GM23248 (cell line): Measurements from ENCODE around the gene EEF1AKMT2. TPM values are rescaled to one million over a fixed set of nuclear protein-coding genes. Genes with fewer than 3 reads are reported as not detected.

ENCODE experiments used
- DNase-seq: peaks from one replicate; pipeline ENCODE4 v3.0.0-alpha.2; 2015
- H2AFZ ChIP-seq: fragments of 200-600 bp; sonication (generic); 2 replicates; pipeline ENCODE4 v1.6.1; 2016; ENCODE audit warnings: antibody characterized with exemption
- H3F3A ChIP-seq: fragments of 200-600 bp; sonication (generic); 2 replicates; pipeline ENCODE4 v1.6.1; 2016; ENCODE audit warnings: mild to moderate bottlenecking, antibody characterized with exemption, mixed run types; ENCODE audit not compliant: insufficient read depth
- H3K27ac ChIP-seq: fragments of 200-600 bp; sonication (generic); 2 replicates; pipeline ENCODE4 v1.5.1; 2016; ENCODE audit warnings: mild to moderate bottlenecking
- H3K27me3 ChIP-seq: fragments of 200-600 bp; sonication (generic); replicated peaks from 2 replicates; pipeline ENCODE4 v1.6.1; 2016; ENCODE audit warnings: mild to moderate bottlenecking; ENCODE audit not compliant: insufficient read depth
- H3K36me3 ChIP-seq: fragments of 200-600 bp; sonication (generic); 2 replicates; pipeline ENCODE4 v1.6.1; 2016; ENCODE audit warnings: low read depth, mild to moderate bottlenecking
- H3K4me1 ChIP-seq: fragments of 200-600 bp; sonication (generic); 2 replicates; pipeline ENCODE4 v1.6.1; 2016; ENCODE audit warnings: mild to moderate bottlenecking; ENCODE audit not compliant: insufficient read depth
- H3K4me2 ChIP-seq: fragments of 200-600 bp; sonication (generic); one replicate; pipeline ENCODE4 v1.6.1; 2016; ENCODE audit warnings: mild to moderate bottlenecking; ENCODE audit not compliant: unreplicated experiment
- H3K4me3 ChIP-seq: fragments of 200-600 bp; sonication (generic); 2 replicates; pipeline ENCODE4 v1.5.1; 2016; ENCODE audit warnings: mild to moderate bottlenecking
- H3K79me2 ChIP-seq: fragments of 200-600 bp; sonication (generic); 2 replicates; pipeline ENCODE4 v1.6.1; 2016; ENCODE audit warnings: mild to moderate bottlenecking; ENCODE audit not compliant: insufficient read depth
- H3K9ac ChIP-seq: fragments of 200-600 bp; sonication (generic); 2 replicates; pipeline ENCODE4 v1.6.1; 2016; ENCODE audit warnings: mild to moderate bottlenecking
- H3K9me2 ChIP-seq: fragments of 200-600 bp; sonication (generic); 2 replicates; pipeline ENCODE4 v1.6.1; 2016; ENCODE audit warnings: mixed run types, mild to moderate bottlenecking, moderate library complexity; ENCODE audit not compliant: insufficient read depth
- H3K9me3 ChIP-seq: fragments of 200-600 bp; sonication (generic); one replicate; pipeline ENCODE4 v1.6.1; 2017; ENCODE audit warnings: low read depth
- H4K20me1 ChIP-seq: fragments of 200-600 bp; sonication (generic); 2 replicates; pipeline ENCODE4 v1.6.0; 2016; ENCODE audit not compliant: insufficient read depth
- EZH2 ChIP-seq: fragments of 200-600 bp; sonication (generic); IDR thresholded peaks from 2 replicates; pipeline ENCODE4 v1.6.1; 2018; ENCODE audit warnings: antibody characterized with exemption, mild to moderate bottlenecking; ENCODE audit not compliant: insufficient read depth, poor library complexity, severe bottlenecking
- EZH2phosphoT487 ChIP-seq: fragments of 200-600 bp; sonication (generic); IDR thresholded peaks from 2 replicates; pipeline ENCODE4 v1.6.1; 2018; ENCODE audit warnings: antibody characterized with exemption, moderate library complexity, mild to moderate bottlenecking, low read depth; ENCODE audit not compliant: insufficient read depth
- WGBS, 2 experiments: methylation state at CpG; one replicate each; pipeline ENCODE4 v1.1.6; 2015 to 2017; ENCODE audit warnings: low lambda C conversion rate in 2 of 2, low coverage in 1 of 2; ENCODE audit errors: missing lambda C conversion rate in 2 of 2; 5-methylcytosine and 5-hydroxymethylcytosine counted together
- in situ Hi-C: fragments of 300-500 bp; cut with MboI; formaldehyde crosslinking; loops from 2 replicates; pipeline ENCODE4 v1.15.0; 2020
- polyA plus RNA-seq: library from polyadenylated mRNA; unstranded; fragments of >200 nt; fragmentation: Nextera tagmentation; extraction: Ambion mirVana; gene quantifications from 2 replicates; pipeline ENCODE4 v1.2.1, GENCODE V29; 2016
- total RNA-seq: library from RNA; depleted of rRNA; stranded (reverse); fragments of >200 nt; shearing (Covaris generic); gene quantifications from 2 replicates; pipeline ENCODE4 v1.2.3, GENCODE V29; 2014

EEF1AKMT2 gene
- total and polyA plus RNA-seq, 2 experiments from 2014 or later = 24.0 to 27.4 TPM

- peaks cover 16% of the 10 kb centered on the region for H3K4me1 ChIP-seq
- 93 to 94% methylated on average over 2 of the region's 2 CpGs for WGBS, 2 experiments
- peaks cover 1% of the 10 kb centered on the region; the same call in 1 of the 2 replicates for H3K79me2 ChIP-seq
- H3K9ac ChIP-seq = no peak overlapping the region
- no peak overlapping the region for H2AFZ ChIP-seq
- in situ Hi-C loops = no loop called here
- no peak for DNase-seq
- H3K27ac ChIP-seq = no peak overlapping the region
- TF ChIP-seq EZH2 (no peak), EZH2phosphoT487 (no peak)
- peak overlapping the region; percentile 45 for H3K4me2 ChIP-seq
- no peak overlapping the region for H3K4me3 ChIP-seq
- H3K9me3 ChIP-seq = no peaks in the 10 kb centered on the region
- H3K27me3 ChIP-seq = no peaks in the 10 kb centered on the region
- no peaks in the 10 kb centered on the region for H3K9me2 ChIP-seq
- no peaks in the 10 kb centered on the region for H4K20me1 ChIP-seq
- peaks cover 19% of the 10 kb centered on the region; the same call in 1 of the 2 replicates for H3K36me3 ChIP-seq
- H3F3A ChIP-seq = no peaks in the 10 kb centered on the region
Measured at GRCh38 chr10:124765256-124765655, 26.4 kb downstream of the EEF1AKMT2 start.

DNA sequence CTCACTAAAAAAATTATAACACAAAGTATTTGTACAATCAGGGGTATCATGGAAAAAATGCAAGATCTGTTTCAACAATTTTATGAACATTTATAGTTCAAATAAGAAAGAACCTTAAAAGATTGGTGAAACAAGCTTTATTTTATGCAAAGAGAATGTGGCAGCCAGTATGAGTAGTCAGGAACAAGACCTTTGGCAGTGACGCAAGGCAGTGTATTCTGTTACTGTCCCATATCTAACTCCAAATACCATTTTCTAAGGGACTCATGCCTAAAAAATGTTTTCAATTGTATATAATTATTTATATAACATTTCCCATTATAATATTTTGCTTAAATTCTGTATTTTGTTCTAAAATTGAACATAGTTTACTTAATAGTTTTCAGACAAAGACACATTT, 28.4 kb downstream of the EEF1AKMT2 start:
- H3K27ac ChIP-seq = no peak overlapping the region
- peaks cover 33% of the 10 kb centered on the region; the same call in 1 of the 2 replicates for H3K36me3 ChIP-seq
- peaks cover 16% of the 10 kb centered on the region for H3K4me1 ChIP-seq
- H3K4me2 ChIP-seq = no peak overlapping the region
- H2AFZ ChIP-seq = no peak overlapping the region
- no peak overlapping the region for H3K4me3 ChIP-seq
- in situ Hi-C loops = no loop called here
- TF ChIP-seq EZH2phosphoT487 (no peak), EZH2 (no peak)
- no peaks in the 10 kb centered on the region for H3K9me3 ChIP-seq
- no peaks in the 10 kb centered on the region for H3K27me3 ChIP-seq
- DNase-seq = peak; percentile 45
- WGBS, 2 experiments = 91 to 100% methylated on average over 1 of the region's 1 CpG
- no peaks in the 10 kb centered on the region for H3K9me2 ChIP-seq
- H3K79me2 ChIP-seq = peaks cover 5% of the 10 kb centered on the region; the same call in 1 of the 2 replicates
- H3F3A ChIP-seq = no peaks in the 10 kb centered on the region
- H3K9ac ChIP-seq = no peak overlapping the region
- H4K20me1 ChIP-seq = no peaks in the 10 kb centered on the region

DNA sequence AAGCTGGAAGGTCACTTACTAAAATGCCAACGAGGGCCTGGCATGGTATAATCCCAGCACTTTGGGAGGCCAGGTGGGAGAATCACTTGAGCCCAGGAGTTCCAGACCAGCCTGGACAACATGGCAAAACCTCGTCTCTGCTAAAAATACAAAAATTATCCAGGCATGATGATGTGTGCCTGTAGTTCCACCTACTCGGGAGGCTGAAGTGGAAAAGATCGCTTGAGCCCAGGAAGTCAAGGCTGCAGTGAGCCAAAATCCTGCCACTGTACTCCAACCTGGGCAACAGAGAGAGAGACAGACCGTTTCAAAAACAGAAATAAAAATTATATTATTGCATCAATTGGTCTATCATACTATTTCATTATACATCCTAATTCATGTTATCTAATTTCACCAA, 29.4 kb downstream of the EEF1AKMT2 start:
- peaks cover 33% of the 10 kb centered on the region; the same call in 1 of the 2 replicates for H3K36me3 ChIP-seq
- 91 to 93% methylated on average over 5 of the region's 5 CpGs for WGBS, 2 experiments

DNA sequence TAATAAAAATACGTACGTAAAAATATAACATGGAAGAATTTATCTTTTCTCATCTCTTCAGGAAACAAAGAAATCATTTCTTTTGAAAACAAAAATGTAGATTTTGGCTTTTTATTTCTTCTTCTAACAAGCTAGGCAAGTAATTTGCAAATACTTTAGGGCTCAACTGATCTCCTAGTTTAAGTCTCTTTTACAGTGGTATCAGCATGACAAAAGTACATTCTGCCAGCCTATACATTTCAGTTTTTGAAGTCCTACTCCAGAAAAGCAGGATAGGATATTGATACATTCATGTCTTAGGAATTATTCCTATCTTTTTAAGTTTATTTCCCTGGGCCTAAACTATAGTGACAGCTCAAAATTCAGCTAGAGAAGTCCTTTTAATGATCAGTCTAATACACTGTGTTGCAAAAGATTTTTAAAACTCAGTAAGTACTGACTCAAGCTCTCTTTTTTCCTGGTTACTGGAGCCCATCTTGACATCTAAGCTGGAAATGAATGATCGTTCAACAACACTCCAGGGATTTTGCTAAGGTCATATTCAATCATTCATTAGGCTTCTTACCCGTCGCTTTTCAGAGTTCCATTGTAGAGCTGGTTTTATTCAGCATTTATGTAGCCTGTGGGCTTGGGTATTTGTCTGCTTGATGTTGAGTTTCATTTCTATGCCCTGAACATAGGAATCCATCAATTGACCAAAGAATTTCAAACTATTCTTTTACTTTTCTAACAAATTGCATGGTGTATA, 35.4 kb downstream of the EEF1AKMT2 start:
- no peaks in the 10 kb centered on the region for H3K27me3 ChIP-seq
- no peaks in the 10 kb centered on the region for H3F3A ChIP-seq
- peaks cover 5% of the 10 kb centered on the region; the same call in 1 of the 2 replicates for H3K79me2 ChIP-seq
- WGBS, 2 experiments = 90 to 93% methylated on average over 5 of the region's 5 CpGs
- no peak overlapping the region for H3K4me2 ChIP-seq
- in situ Hi-C loops = no loop called here
- no peak overlapping the region for H2AFZ ChIP-seq
- TF ChIP-seq EZH2phosphoT487 (no peak), EZH2 (no peak)
- H3K4me1 ChIP-seq = no peaks in the 10 kb centered on the region
- H4K20me1 ChIP-seq = no peaks in the 10 kb centered on the region
- H3K9ac ChIP-seq = no peak overlapping the region
- H3K36me3 ChIP-seq = peaks cover 38% of the 10 kb centered on the region
- no peak for DNase-seq
- H3K4me3 ChIP-seq = no peak overlapping the region
- no peaks in the 10 kb centered on the region for H3K9me3 ChIP-seq
- H3K27ac ChIP-seq = no peak overlapping the region
- H3K9me2 ChIP-seq = no peaks in the 10 kb centered on the region

More for the DNA sequence above, 29.4 kb downstream of the EEF1AKMT2 start:
- H4K20me1 ChIP-seq = no peaks in the 10 kb centered on the region
- H3F3A ChIP-seq = no peaks in the 10 kb centered on the region
- in situ Hi-C loops = no loop called here
- H3K9me2 ChIP-seq = no peaks in the 10 kb centered on the region
- no peak overlapping the region for H3K4me2 ChIP-seq
- peaks cover 5% of the 10 kb centered on the region; the same call in 1 of the 2 replicates for H3K79me2 ChIP-seq
- no peak overlapping the region for H3K9ac ChIP-seq
- TF ChIP-seq EZH2phosphoT487 (no peak), EZH2 (no peak)
- H3K27ac ChIP-seq = no peak overlapping the region
- no peaks in the 10 kb centered on the region for H3K9me3 ChIP-seq
- peaks cover 16% of the 10 kb centered on the region for H3K4me1 ChIP-seq
- H3K27me3 ChIP-seq = no peaks in the 10 kb centered on the region
- DNase-seq = no peak
- H2AFZ ChIP-seq = no peak overlapping the region
- no peak overlapping the region for H3K4me3 ChIP-seq
